Stomach (tissue), 9 donors: ENCODE measurements around the gene DDC. TPM values are rescaled to one million over a fixed set of nuclear protein-coding genes. Genes with fewer than 3 reads are reported as not detected.
A peak's percentile ranks its signal among the peaks of the same experiment; 100 is the strongest.

Source experiments
- DNase-seq, 2 donors: peaks; one replicate each; pipeline versions ENCODE4 v3.0.0 to v3.0.0-alpha.2; 2013 to 2019
- H3K27ac ChIP-seq, 5 donors: fragments of 200-600 bp in 4 of 5; sonication (generic) in 4 of 5; one replicate each; pipeline ENCODE4 v1.5.1; 2013 to 2019; ENCODE audit warnings: mild to moderate bottlenecking in 1 of 5, moderate library complexity in 1 of 5
- H3K27me3 ChIP-seq, 3 donors: fragments of 200-600 bp; sonication (generic); one replicate each; pipeline ENCODE4 v1.5.1; 2017 to 2019; ENCODE audit warnings: mixed run types in 1 of 3
- H3K36me3 ChIP-seq, 4 donors: fragments of 200-600 bp; sonication (generic); 1 replicate in 3 of 4; 2 replicates in 1 of 4; pipeline ENCODE4 v1.5.1; 2016 to 2019
- H3K4me1 ChIP-seq, 4 donors: fragments of 200-600 bp; sonication (generic); one replicate each; pipeline ENCODE4 v1.5.1; 2016 to 2019
- H3K4me3 ChIP-seq, 4 donors: fragments of 200-600 bp; sonication (generic) in 3 of 4; one replicate each; pipeline ENCODE4 v1.5.1; 2016 to 2019; ENCODE audit warnings: mild to moderate bottlenecking in 1 of 4
- H3K9me3 ChIP-seq, 4 donors: fragments of 200-600 bp; sonication (generic); one replicate each; pipeline ENCODE4 v1.5.1; 2016 to 2019
- CTCF ChIP-seq, 7 experiments: fragments of 450-650 bp in 4 of 7; fragments of 200-600 bp in 3 of 7; sonication (generic) in 3 of 7; IDR thresholded peaks; one replicate each; pipeline ENCODE4 v1.5.1; 2016 to 2019; ENCODE audit warnings: antibody characterized with exemption in 7 of 7, control low read depth in 2 of 7, mild to moderate bottlenecking in 1 of 7
- EP300 ChIP-seq: sonication (generic); formaldehyde crosslinking; IDR thresholded peaks from one replicate; pipeline ENCODE4 v1.6.1; 2017; ENCODE audit warnings: antibody characterized with exemption
- POLR2A ChIP-seq, 4 donors: fragments of 450-650 bp; IDR thresholded peaks; one replicate each; pipeline ENCODE4 v1.6.1; 2016; ENCODE audit warnings: antibody characterized with exemption in 4 of 4, control low read depth in 2 of 4, mild to moderate bottlenecking in 1 of 4, moderate library complexity in 1 of 4
- POLR2AphosphoS5 ChIP-seq, 3 donors: sonication (generic); formaldehyde crosslinking; IDR thresholded peaks; one replicate each; pipeline ENCODE4 v1.6.1; 2016; ENCODE audit warnings: antibody characterized with exemption in 3 of 3
- WGBS, 5 donors: extraction: QIAGEN DNeasy Blood & Tissue Kit in 3 of 5; methylation state at CpG; one replicate each; pipeline versions ENCODE4 v1.1.5 to v1.1.7; 2013 to 2018; 5-methylcytosine and 5-hydroxymethylcytosine counted together
- intact Hi-C: fragments of 100-400 bp; cut with DNase I; formaldehyde crosslinking; loops from one replicate; pipeline ENCODE4 v1.15.1; 2023; ENCODE audit warnings: low total_unique reads
- polyA plus RNA-seq, 3 donors: library from polyadenylated mRNA; stranded (reverse); fragments of 200-250 nt; gene quantifications; one replicate each; pipeline ENCODE4 v1.2.3, GENCODE V29; 2013
- total RNA-seq, 5 donors: library from RNA; depleted of rRNA; stranded (reverse); fragments of >200 nt; gene quantifications; one replicate each; pipeline versions ENCODE4 v1.1.0 to v1.2.3, GENCODE V29; 2014 to 2016
- donor health status: healthy with polysubstance abuse.
- donor health status: Bipolar disorder and iron deficiency.
- donor health status: healthy.

DDC gene
- total and polyA plus RNA-seq, 8 donors, result 0.95 to 95.0 (median 4.7) TPM; not detected in 3

- intact Hi-C loops, result loop anchor here (10.0 kb wide), 1 partner anchor 66 kb away; no protein-coding TSS in a partner anchor
- WGBS, 5 donors, result 88 to 93% (median 90%) methylated on average over 5 of the region's 5 CpGs
- TF ChIP-seq POLR2AphosphoS5 (IDR thresholded peaks at IDR 0.05), result no peak
- TF ChIP-seq EP300, result no peak
- no peak for TF ChIP-seq CTCF (IDR thresholded peaks at IDR 0.05)
- TF ChIP-seq POLR2A (IDR thresholded peaks at IDR 0.05), result no peak
- H3K27me3 ChIP-seq, result no peaks in the 10 kb centered on the region
- peaks cover 19 to 49% (median 42%) of the 10 kb centered on the region in 4 donors for H3K36me3 ChIP-seq
- no peaks in the 10 kb centered on the region for H3K4me1 ChIP-seq
- H3K9me3 ChIP-seq, result no peaks in the 10 kb centered on the region
- no peak for DNase-seq
- H3K27ac ChIP-seq, result no peak overlapping the region
- H3K4me3 ChIP-seq, result no peak overlapping the region
Observed at GRCh38 chr7:50591098-50591479, 25.9 kb upstream of the DDC start.

- H3K27me3 ChIP-seq, result no peaks in the 10 kb centered on the region
- H3K4me3 ChIP-seq, result no peak overlapping the region
- intact Hi-C loops, result loop anchor here (10.0 kb wide), 1 partner anchor 66 kb away; no protein-coding TSS in a partner anchor
- peaks cover 19 to 44% (median 40%) of the 10 kb centered on the region in 4 donors for H3K36me3 ChIP-seq
- TF ChIP-seq CTCF (IDR thresholded peaks at IDR 0.05), result no peak
- no peak for DNase-seq
- no peaks in the 10 kb centered on the region for H3K9me3 ChIP-seq
- no peak overlapping the region for H3K27ac ChIP-seq
- WGBS, 5 donors, result 93 to 96% (median 95%) methylated on average over 13 of the region's 13 CpGs
- no peaks in the 10 kb centered on the region for H3K4me1 ChIP-seq
Observed at GRCh38 chr7:50590535-50590934, 25.3 kb upstream of the DDC start.

GRCh38 chr7:50589364-50589763 lies 24.2 kb upstream of the DDC start:
- peaks cover 15 to 34% (median 30%) of the 10 kb centered on the region in 4 donors for H3K36me3 ChIP-seq
- 78 to 86% (median 85%) methylated on average over 2 of the region's 2 CpGs for WGBS, 5 donors

GRCh38 chr7:50588937-50589336 lies 23.7 kb upstream of the DDC start:
- Histone ChIP-seq H3K27me3 (no peaks in the 10 kb centered on the region), H3K4me1 (no peaks in the 10 kb centered on the region), H3K36me3 (peaks cover 15 to 30% (median 26%) of the 10 kb centered on the region in 4 donors), H3K9me3 (peaks cover 0 to 8% (median 5%) of the 10 kb centered on the region in 4 donors), H3K27ac (no peak overlapping the region), H3K4me3 (no peak overlapping the region)
- TF ChIP-seq POLR2A (IDR thresholded peaks at IDR 0.05) (no peak), EP300 (no peak), CTCF (IDR thresholded peaks at IDR 0.05) (peak in 2 of 7 experiments; percentile 7 to 13), POLR2AphosphoS5 (IDR thresholded peaks at IDR 0.05) (no peak)
- DNase-seq, result no peak
- intact Hi-C loops, result no loop called here
- WGBS, 5 donors, result 76 to 83% (median 80%) methylated on average over 8 of the region's 8 CpGs

More at GRCh38 chr7:50589364-50589763, 24.2 kb upstream of the DDC start:
- Histone ChIP-seq H3K9me3 (peaks cover 0 to 4% (median 1%) of the 10 kb centered on the region in 4 donors), H3K4me3 (no peak overlapping the region), H3K27ac (no peak overlapping the region), H3K27me3 (no peaks in the 10 kb centered on the region), H3K4me1 (no peaks in the 10 kb centered on the region)
- no peak for DNase-seq
- TF ChIP-seq EP300 (no peak), POLR2AphosphoS5 (IDR thresholded peaks at IDR 0.05) (no peak), CTCF (IDR thresholded peaks at IDR 0.05) (no peak), POLR2A (IDR thresholded peaks at IDR 0.05) (no peak)
- intact Hi-C loops, result no loop called here
